Measurements from ENCODE around the gene KCNH1. TPM values are rescaled to one million over a fixed set of nuclear protein-coding genes. Genes with fewer than 3 reads are reported as not detected.

The KCNH1 gene
- total RNA-seq, 2 donors from 2014 or later = 0.21 TPM; not detected in 1

DNA sequence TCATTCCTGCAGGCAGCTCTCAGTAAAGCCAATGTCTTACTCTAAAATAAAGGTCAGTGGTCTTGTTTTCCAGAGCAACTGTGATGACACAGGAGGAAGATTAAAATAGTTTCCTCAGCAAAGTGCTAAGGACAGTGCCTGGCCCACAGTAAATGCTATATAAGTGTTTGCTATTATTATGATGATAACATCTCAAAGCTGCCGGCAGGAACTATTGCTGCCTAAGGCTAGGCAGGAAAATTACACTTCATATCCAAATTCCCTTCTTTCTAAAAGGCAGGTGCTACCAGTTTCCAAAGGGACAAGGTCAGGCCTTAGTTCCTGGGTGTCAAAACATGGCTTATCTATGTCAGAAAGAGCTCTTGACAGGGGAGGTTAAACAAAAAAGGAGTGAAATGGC, 403.9 kb downstream of the KCNH1 start:
- no peaks in the 10 kb centered on the region for H3K4me1 ChIP-seq (ENCODE audit: control insufficient read depth in 1 of 2, low read depth in 2 of 2)
- no peak overlapping the region for H3K27ac ChIP-seq
- TF ChIP-seq, protein P1, sequence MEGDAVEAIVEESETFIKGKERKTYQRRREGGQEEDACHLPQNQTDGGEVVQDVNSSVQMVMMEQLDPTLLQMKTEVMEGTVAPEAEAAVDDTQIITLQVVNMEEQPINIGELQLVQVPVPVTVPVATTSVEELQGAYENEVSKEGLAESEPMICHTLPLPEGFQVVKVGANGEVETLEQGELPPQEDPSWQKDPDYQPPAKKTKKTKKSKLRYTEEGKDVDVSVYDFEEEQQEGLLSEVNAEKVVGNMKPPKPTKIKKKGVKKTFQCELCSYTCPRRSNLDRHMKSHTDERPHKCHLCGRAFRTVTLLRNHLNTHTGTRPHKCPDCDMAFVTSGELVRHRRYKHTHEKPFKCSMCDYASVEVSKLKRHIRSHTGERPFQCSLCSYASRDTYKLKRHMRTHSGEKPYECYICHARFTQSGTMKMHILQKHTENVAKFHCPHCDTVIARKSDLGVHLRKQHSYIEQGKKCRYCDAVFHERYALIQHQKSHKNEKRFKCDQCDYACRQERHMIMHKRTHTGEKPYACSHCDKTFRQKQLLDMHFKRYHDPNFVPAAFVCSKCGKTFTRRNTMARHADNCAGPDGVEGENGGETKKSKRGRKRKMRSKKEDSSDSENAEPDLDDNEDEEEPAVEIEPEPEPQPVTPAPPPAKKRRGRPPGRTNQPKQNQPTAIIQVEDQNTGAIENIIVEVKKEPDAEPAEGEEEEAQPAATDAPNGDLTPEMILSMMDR (IDR thresholded peaks at IDR 0.05) = no peak
- H3K4me3 ChIP-seq = no peak overlapping the region
- no peaks in the 10 kb centered on the region for H3K36me3 ChIP-seq
- ATAC-seq (ENCODE audit: insufficient number of reproducible peaks, low FRiP score, low read depth) (no peak), DNase-seq (ENCODE audit: low spot score) (no peak)
- no peaks in the 10 kb centered on the region for H3K27me3 ChIP-seq (replicated peaks; ENCODE audit: insufficient read depth)
- H3K9me3 ChIP-seq = no peaks in the 10 kb centered on the region

DNA sequence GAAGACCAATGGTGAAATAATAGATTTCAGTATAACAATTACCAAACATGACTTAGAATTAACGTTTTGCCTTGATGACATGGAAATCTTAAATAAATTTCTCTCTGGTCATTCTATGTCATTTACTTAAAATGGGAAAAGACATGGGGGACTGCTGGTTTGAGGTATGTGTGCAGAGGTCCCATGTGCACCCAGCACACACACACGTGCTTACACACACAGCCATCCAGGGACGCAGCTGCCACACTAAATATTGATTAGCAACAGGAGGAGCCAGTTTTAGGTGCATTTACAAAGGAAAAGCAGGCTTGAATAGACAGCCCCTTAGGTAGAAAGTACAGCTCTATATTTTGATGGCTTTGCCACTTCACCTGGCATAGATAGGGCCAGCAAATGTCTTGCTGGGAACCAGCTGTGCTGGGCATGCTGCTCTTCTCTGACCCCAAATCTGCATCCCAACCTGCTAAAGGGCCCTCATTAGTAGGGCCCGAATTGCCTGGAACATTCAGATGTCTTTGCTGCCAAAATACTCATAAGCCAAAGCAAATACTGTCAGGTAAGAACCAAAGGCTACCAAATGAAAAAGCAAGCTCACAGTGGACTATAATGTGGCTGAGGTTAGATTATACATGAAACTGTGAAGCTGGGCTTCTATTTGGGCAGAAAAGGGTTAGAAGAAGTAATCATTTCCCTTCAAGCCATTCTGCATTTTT, 405.4 kb downstream of the KCNH1 start:
- no peak overlapping the region for H3K4me3 ChIP-seq
- H3K27ac ChIP-seq = no peak overlapping the region
- ATAC-seq (ENCODE audit: insufficient number of reproducible peaks, low FRiP score, low read depth) = no peak
- H3K9me3 ChIP-seq = no peaks in the 10 kb centered on the region
- H3K4me1 ChIP-seq (ENCODE audit: control insufficient read depth in 1 of 2, low read depth in 2 of 2) = no peaks in the 10 kb centered on the region
- H3K27me3 ChIP-seq (replicated peaks; ENCODE audit: insufficient read depth) = no peaks in the 10 kb centered on the region
- no peaks in the 10 kb centered on the region for H3K36me3 ChIP-seq
- TF ChIP-seq, protein P1 (IDR thresholded peaks at IDR 0.05) = no peak
- DNase-seq (ENCODE audit: low spot score) = no peak

DNA sequence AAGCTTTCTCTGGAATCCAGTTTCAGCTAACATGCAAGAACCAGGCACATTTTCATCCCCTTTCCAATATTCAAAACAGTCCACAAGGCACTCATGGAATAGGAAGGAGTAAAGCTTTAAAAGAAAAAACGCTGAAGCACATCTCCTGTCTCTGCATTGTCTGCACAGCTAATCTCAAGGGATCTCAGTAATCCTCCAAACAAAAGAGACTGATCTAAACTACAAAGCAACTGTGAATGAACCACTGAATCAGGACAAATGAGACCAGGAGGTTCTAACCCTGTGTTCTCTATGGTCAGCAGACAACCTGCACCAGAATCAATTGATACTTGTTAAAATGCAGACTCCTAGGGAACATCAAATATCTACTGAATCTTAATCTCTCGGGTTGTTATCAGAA, 406.2 kb downstream of the KCNH1 start:
- TF ChIP-seq, protein P1 (IDR thresholded peaks at IDR 0.05) = no peak
- DNase-seq (ENCODE audit: low spot score) = no peak
- Histone ChIP-seq H3K4me1 (ENCODE audit: control insufficient read depth in 1 of 2, low read depth in 2 of 2) (no peaks in the 10 kb centered on the region), H3K4me3 (no peak overlapping the region), H3K9me3 (no peaks in the 10 kb centered on the region), H3K27me3 (replicated peaks; ENCODE audit: insufficient read depth) (no peaks in the 10 kb centered on the region), H3K27ac (no peak overlapping the region), H3K36me3 (no peaks in the 10 kb centered on the region)
- ATAC-seq (ENCODE audit: insufficient number of reproducible peaks, low FRiP score, low read depth) = no peak

DNA sequence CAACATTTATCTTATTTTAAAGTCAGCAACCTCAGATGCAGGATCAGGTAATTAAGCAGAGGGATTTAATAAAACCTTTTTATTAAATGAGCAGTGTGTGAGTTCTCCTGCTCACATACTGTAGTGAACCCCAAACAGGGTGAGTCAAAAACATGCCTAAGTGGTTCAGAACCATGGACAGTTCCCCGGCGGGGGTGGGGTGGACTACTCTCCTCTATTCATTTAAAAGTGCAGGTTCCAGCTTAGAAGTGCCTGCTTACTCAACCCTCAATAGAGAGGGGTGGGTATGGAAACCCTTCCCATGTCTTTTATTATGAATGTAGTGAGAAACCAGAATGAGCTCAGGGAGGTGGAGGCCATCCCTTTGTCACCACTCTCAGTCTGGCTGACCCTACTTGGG, 407.3 kb downstream of the KCNH1 start:
- Histone ChIP-seq H3K27ac (no peak overlapping the region), H3K4me3 (no peak overlapping the region), H3K36me3 (no peaks in the 10 kb centered on the region), H3K9me3 (no peaks in the 10 kb centered on the region), H3K4me1 (ENCODE audit: control insufficient read depth in 1 of 2, low read depth in 2 of 2) (no peaks in the 10 kb centered on the region), H3K27me3 (replicated peaks; ENCODE audit: insufficient read depth) (no peaks in the 10 kb centered on the region)
- ATAC-seq (ENCODE audit: insufficient number of reproducible peaks, low FRiP score, low read depth) (no peak), DNase-seq (ENCODE audit: low spot score) (no peak)
- TF ChIP-seq, protein P1 (IDR thresholded peaks at IDR 0.05) = no peak

DNA sequence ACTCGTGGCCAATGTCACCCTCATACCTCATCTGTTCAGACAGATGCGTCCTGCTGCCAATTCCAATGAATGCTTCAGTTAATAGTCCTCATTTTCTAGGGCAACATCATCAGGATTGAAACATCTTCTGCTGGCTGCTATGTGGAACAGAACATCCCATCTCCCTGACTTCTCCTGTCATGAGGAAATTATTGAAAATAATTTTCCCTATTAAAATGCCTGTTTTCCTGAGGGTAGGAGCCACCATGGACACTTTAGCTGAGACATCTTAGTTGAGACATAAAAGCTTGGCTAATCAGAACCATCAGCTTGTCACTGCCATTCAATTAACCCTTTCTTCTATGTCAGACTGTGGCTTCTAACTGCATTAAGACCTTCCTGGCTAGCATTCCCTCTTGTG, 409.2 kb downstream of the KCNH1 start:
- H3K27ac ChIP-seq = no peak overlapping the region
- no peaks in the 10 kb centered on the region for H3K9me3 ChIP-seq
- H3K4me1 ChIP-seq (ENCODE audit: control insufficient read depth in 1 of 2, low read depth in 2 of 2) = no peaks in the 10 kb centered on the region
- ATAC-seq (ENCODE audit: insufficient number of reproducible peaks, low FRiP score, low read depth) (no peak), DNase-seq (ENCODE audit: low spot score) (no peak)
- TF ChIP-seq, protein P1 (IDR thresholded peaks at IDR 0.05) = no peak
- H3K36me3 ChIP-seq = no peaks in the 10 kb centered on the region
- H3K27me3 ChIP-seq (replicated peaks; ENCODE audit: insufficient read depth) = no peaks in the 10 kb centered on the region
- H3K4me3 ChIP-seq = no peak overlapping the region

All from thoracic aorta (tissue), 2 donors.